Activated B cell treated with CpG ODN at 0.5 μM for 24 hours (primary cell): ENCODE measurements around the gene DNAJC13. TPM values are rescaled to one million over a fixed set of nuclear protein-coding genes. Genes with fewer than 3 reads are reported as not detected.

Source experiments
- ATAC-seq: fragments of 200-7000 bp; cut with Tn5 transposase; one replicate; pipeline ENCODE4 v1.10.0; 2021; ENCODE audit warnings: low read depth, mild to moderate bottlenecking, moderate library complexity
- CTCF ChIA-PET: fragments of 350-600 bp; sonication (Branson Sonifier 250); formaldehyde crosslinking; loops from one replicate; lab custom pipeline; 2021; ENCODE audit warnings: antibody characterized with exemption; lab: Charles Lee
- POLR2A ChIA-PET: fragments of 350-600 bp; sonication (Branson Sonifier 250); formaldehyde crosslinking; loops from one replicate; lab custom pipeline; 2021; ENCODE audit warnings: antibody characterized with exemption; lab: Charles Lee
- DNase-seq: peaks from one replicate; pipeline ENCODE4 v3.0.0; 2022
- H3K27ac Mint-ChIP-seq: one replicate; pipeline ENCODE4 v1.8.0; 2020; ENCODE audit warnings: mixed read lengths
- H3K27me3 Mint-ChIP-seq: one replicate; pipeline ENCODE4 v1.8.0; 2021; ENCODE audit warnings: mixed read lengths
- H3K36me3 Mint-ChIP-seq: one replicate; pipeline ENCODE4 v1.8.0; 2021; ENCODE audit warnings: low read depth, mixed read lengths
- H3K4me1 Mint-ChIP-seq: one replicate; pipeline ENCODE4 v1.8.0; 2021; ENCODE audit warnings: mixed read lengths
- H3K4me3 Mint-ChIP-seq: one replicate; pipeline ENCODE4 v1.8.0; 2020; ENCODE audit warnings: mild to moderate bottlenecking, mixed read lengths
- H3K9me3 Mint-ChIP-seq: one replicate; pipeline ENCODE4 v1.8.0; 2020; ENCODE audit warnings: mixed read lengths
- CTCF ChIP-seq: fragments of 200-600 bp; IDR thresholded peaks from one replicate; pipeline ENCODE4 v1.8.0; 2022; ENCODE audit warnings: antibody characterized with exemption, mild to moderate bottlenecking
- intact Hi-C: fragments of 100-400 bp; cut with micrococcal nuclease; formaldehyde crosslinking; loops from one replicate; pipeline ENCODE4 v1.15.1; 2024
- total RNA-seq: library from RNA; stranded (reverse); gene quantifications from 2 replicates; pipeline ENCODE4 v1.2.3, GENCODE V29; 2022

DNAJC13 gene
- total RNA-seq, 1 donor from 2014 or later, result 39.8 TPM

GRCh38 chr3:132405188-132405587 is 12.1 kb upstream of the DNAJC13 start:
- intact Hi-C loops, result loop anchor here (5.0 kb wide), 1 partner anchor 1513 kb away; the partner anchor contains the start of gene ATP2C1
- DNase-seq (no peak), ATAC-seq (no peak)
- CTCF ChIA-PET, result no interaction called here
- Mint-ChIP-seq H3K4me1 (peaks cover 21% of the 10 kb centered on the region), H3K4me3 (no peak overlapping the region), H3K36me3 (no peaks in the 10 kb centered on the region), H3K27me3 (no peaks in the 10 kb centered on the region), H3K27ac (no peak overlapping the region), H3K9me3 (no peaks in the 10 kb centered on the region)
- TF ChIP-seq CTCF, result no peak
- POLR2A ChIA-PET, result interaction anchor here (0.9 to 3.9 kb wide), 2 partner anchors 12 to 14 kb away, joined by 3 to 20 read pairs; partner anchors contain the start of gene DNAJC13

- no peak for TF ChIP-seq CTCF
- H3K27ac Mint-ChIP-seq, result peak overlapping the region; percentile 79
- ATAC-seq (no peak), DNase-seq (no peak)
- peaks cover 21% of the 10 kb centered on the region for H3K4me1 Mint-ChIP-seq
- H3K9me3 Mint-ChIP-seq, result no peaks in the 10 kb centered on the region
- H3K36me3 Mint-ChIP-seq, result no peaks in the 10 kb centered on the region
- intact Hi-C loops, result loop anchor here (1.0 to 5.0 kb wide), 2 partner anchors 12 to 1513 kb away; partner anchors contain the start of genes ATP2C1 and DNAJC13
- CTCF ChIA-PET, result interaction anchor here (1.2 kb wide), 1 partner anchor 9 kb away, joined by 4 read pairs; no protein-coding TSS in a partner anchor
- no peaks in the 10 kb centered on the region for H3K27me3 Mint-ChIP-seq
- POLR2A ChIA-PET, result interaction anchor here (0.9 to 3.9 kb wide), 2 partner anchors 11 to 14 kb away, joined by 3 to 20 read pairs; partner anchors contain the start of gene DNAJC13
- no peak overlapping the region for H3K4me3 Mint-ChIP-seq
Observed at GRCh38 chr3:132405609-132406299, 11.5 kb upstream of the DNAJC13 start.

GRCh38 chr3:132406587-132406986 is 10.7 kb upstream of the DNAJC13 start:
- H3K27ac Mint-ChIP-seq, result peak overlapping the region; percentile 79
- H3K4me1 Mint-ChIP-seq, result peaks cover 21% of the 10 kb centered on the region
- no peaks in the 10 kb centered on the region for H3K36me3 Mint-ChIP-seq
- no peaks in the 10 kb centered on the region for H3K9me3 Mint-ChIP-seq
- CTCF ChIA-PET, result interaction anchor here (1.2 kb wide), 1 partner anchor 10 kb away, joined by 4 read pairs; no protein-coding TSS in a partner anchor
- no peaks in the 10 kb centered on the region for H3K27me3 Mint-ChIP-seq
- POLR2A ChIA-PET, result interaction anchor here (0.9 to 3.9 kb wide), 2 partner anchors 11 to 13 kb away, joined by 4 to 20 read pairs; partner anchors contain the start of gene DNAJC13
- DNase-seq (no peak), ATAC-seq (peak; percentile 21)
- no peak for TF ChIP-seq CTCF
- peak overlapping the region; percentile 60 for H3K4me3 Mint-ChIP-seq
- intact Hi-C loops, result loop anchor here (1.0 to 5.0 kb wide), 2 partner anchors 11 to 1514 kb away; partner anchors contain the start of genes ATP2C1 and DNAJC13

- Mint-ChIP-seq H3K9me3 (no peaks in the 10 kb centered on the region), H3K27ac (peak overlapping the region; percentile 56), H3K27me3 (no peaks in the 10 kb centered on the region), H3K4me1 (peaks cover 21% of the 10 kb centered on the region), H3K36me3 (no peaks in the 10 kb centered on the region), H3K4me3 (no peak overlapping the region)
- POLR2A ChIA-PET, result interaction anchor here (0.9 to 3.9 kb wide), 2 partner anchors 10 to 12 kb away, joined by 4 to 20 read pairs; partner anchors contain the start of gene DNAJC13
- TF ChIP-seq CTCF, result no peak
- intact Hi-C loops, result loop anchor here (5.0 kb wide), 1 partner anchor 1515 kb away; the partner anchor contains the start of gene ATP2C1
- CTCF ChIA-PET, result no interaction called here
- no peak for DNase-seq
- ATAC-seq, result peak; percentile 79
Observed at GRCh38 chr3:132407025-132407424, 10.3 kb upstream of the DNAJC13 start.

GRCh38 chr3:132414841-132415240 is 2.5 kb upstream of the DNAJC13 start:
- intact Hi-C loops, result loop anchor here (5.0 to 10.0 kb wide), 4 partner anchors 1010 to 1837 kb away; partner anchors contain the start of genes PIK3R4, RYK and TOPBP1
- no peak for DNase-seq
- peaks cover 12% of the 10 kb centered on the region for H3K36me3 Mint-ChIP-seq
- no peaks in the 10 kb centered on the region for H3K9me3 Mint-ChIP-seq
- H3K4me1 Mint-ChIP-seq, result peaks cover 21% of the 10 kb centered on the region
- POLR2A ChIA-PET, result no interaction called here
- H3K4me3 Mint-ChIP-seq, result no peak overlapping the region
- no peak for TF ChIP-seq CTCF
- ATAC-seq, result no peak
- no peaks in the 10 kb centered on the region for H3K27me3 Mint-ChIP-seq
- H3K27ac Mint-ChIP-seq, result no peak overlapping the region
- CTCF ChIA-PET, result no interaction called here
